GM13976 (cell line): Measurements from ENCODE around the gene RIGI.

Experiments
- DNase-seq: peaks from one replicate; pipeline ENCODE4 v3.0.0; 2012; ENCODE audit warnings: low spot score
- in situ Hi-C: fragments of 300-500 bp; cut with MboI; formaldehyde crosslinking; loops from one replicate; pipeline ENCODE4 v1.12.0; 2022; ENCODE audit warnings: low sequenced_read_pairs, mixed read lengths, inconsistent platforms; ENCODE audit not compliant: unreplicated experiment
- TF ChIP-seq, protein P1 (sequence below): IDR thresholded peaks from 2 replicates; pipeline ENCODE4 v1.5.1; 2012; ENCODE audit warnings: borderline replicate concordance, mild to moderate bottlenecking; ENCODE audit not compliant: insufficient read depth; ENCODE audit errors: extremely low read depth, missing control alignments, control extremely low read depth

Gene RIGI

DNA sequence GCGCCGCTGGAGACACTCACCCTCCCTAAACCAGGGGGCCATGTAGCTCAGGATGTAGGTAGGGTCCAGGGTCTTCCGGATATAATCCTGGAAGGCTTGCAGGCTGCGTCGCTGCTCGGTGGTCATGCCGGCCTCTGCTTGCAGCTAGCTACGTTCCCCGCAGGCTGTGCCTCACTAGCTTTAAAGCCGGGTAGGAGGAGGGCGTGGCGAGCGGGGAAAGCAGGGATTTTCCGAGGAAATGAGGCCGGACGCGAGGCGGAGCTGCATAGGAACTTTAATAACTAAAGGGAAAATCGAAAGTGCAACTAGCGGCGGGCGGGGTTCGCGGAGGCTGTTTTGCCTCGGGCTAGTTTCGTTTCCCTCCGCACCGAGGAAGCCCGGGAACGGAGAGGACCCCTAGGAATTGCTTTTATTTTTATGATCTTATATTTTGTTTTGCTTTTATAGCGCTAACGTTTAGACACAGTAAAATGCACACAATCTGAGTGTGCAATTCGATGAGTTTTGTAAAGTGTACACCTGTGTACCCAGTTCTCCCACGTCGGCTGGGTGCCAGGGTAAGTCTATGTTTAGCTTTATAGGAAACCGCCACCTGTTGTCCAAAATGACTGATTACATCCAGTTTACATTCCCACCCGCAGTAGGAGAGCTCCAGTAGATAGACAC lies at the start of gene RIGI:
RIGI (minus strand) TSS at position 156 of the 666 bp plus-strand sequence; CDS start at position 126, 30 bp downstream.
- DNase-seq: peak; percentile 50
- in situ Hi-C loops: no loop called here
- TF ChIP-seq, protein P1, sequence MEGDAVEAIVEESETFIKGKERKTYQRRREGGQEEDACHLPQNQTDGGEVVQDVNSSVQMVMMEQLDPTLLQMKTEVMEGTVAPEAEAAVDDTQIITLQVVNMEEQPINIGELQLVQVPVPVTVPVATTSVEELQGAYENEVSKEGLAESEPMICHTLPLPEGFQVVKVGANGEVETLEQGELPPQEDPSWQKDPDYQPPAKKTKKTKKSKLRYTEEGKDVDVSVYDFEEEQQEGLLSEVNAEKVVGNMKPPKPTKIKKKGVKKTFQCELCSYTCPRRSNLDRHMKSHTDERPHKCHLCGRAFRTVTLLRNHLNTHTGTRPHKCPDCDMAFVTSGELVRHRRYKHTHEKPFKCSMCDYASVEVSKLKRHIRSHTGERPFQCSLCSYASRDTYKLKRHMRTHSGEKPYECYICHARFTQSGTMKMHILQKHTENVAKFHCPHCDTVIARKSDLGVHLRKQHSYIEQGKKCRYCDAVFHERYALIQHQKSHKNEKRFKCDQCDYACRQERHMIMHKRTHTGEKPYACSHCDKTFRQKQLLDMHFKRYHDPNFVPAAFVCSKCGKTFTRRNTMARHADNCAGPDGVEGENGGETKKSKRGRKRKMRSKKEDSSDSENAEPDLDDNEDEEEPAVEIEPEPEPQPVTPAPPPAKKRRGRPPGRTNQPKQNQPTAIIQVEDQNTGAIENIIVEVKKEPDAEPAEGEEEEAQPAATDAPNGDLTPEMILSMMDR: no peak

- in situ Hi-C loops: loop anchor here (5.0 kb wide), 1 partner anchor 193 kb away; the partner anchor contains the start of gene ACO1
- TF ChIP-seq, protein P1: no peak
- DNase-seq: no peak
Measured at GRCh38 chr9:32574858-32575257, 48.9 kb upstream of the RIGI start.

- in situ Hi-C loops: no loop called here
- no peak for DNase-seq
- TF ChIP-seq, protein P1: no peak
Measured at GRCh38 chr9:32573821-32574220, 47.8 kb upstream of the RIGI start.

DNA sequence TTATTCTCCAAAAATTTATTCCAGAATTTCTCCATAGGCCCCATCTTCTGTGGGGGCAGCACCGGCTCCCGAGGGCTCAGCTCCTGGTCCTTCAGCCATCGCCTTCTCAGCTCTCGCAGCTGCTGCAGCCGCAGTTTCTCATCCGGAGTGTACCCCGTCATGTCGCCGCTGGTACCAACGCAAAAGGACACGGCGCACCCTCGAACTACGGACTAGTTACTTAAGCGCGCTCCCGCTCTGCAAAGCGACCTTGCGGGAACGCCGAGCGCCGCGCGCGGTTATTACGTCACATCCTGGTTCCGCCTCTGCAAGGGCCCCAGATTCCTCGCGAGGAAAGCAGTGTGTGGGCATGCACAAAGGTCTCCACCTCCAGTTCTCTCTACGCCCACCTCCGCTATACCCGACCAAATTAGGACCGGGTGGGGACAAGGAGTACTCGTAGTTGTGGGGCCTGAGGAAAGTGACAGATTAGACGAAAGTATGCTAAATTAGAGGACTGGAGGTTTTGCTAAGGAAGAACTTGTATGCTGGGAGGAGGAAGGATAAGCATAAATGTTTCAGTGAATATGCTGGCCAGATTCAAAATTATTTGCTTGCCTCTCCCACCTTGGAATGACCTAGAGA lies 47.0 kb upstream of the RIGI start, which contains the start of gene NDUFB6:
NDUFB6 (minus strand) TSS at position 260 of the 624 bp plus-strand sequence; CDS start at position 161, 99 bp downstream.
- in situ Hi-C loops: no loop called here
- peak; percentile 92 for DNase-seq
- TF ChIP-seq, protein P1: no peak

DNA sequence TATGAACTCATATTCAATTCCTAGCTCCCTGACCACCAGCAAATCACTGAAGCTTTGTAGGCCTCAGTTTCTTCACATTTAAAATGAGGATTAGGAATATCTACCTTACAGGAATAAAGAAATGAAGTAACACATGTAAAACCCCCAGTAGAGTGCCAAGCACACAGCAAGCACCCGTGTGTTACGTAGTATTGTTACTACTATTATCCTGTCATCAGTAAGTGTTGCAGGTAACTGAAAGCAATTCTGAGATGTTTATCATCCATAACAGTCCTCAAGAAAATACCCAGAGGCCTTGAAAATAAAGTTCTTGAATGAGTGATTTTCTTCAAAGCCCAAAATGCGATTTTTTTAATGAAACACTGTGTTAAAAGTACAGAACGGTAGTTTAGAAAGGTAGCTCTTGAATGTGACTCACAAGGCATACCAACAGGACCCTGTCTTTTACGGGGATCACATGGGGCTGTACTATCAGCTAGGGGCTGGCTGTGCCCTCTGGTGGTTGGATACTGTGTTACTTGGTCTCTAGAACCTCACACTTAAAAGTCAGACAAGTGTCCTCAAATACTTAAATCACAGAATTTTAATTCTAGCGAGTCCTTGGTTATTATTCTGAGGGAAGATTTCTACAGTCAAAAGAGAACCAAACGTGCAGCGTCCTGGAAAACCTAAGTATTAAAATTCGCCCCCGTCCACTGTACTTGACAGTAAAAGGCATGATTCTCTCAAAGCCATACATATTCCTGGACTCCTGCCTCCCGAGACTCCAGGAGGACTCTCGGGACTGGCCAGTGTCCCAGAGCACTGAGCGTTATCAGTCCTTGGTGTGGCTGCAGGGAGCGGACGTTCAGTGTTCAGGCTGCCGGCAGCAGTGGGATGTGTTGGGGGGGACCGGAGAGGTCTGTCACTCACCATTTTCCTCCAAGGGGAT lies 46.2 kb upstream of the RIGI start:
- TF ChIP-seq, protein P1: peak; percentile 60
- in situ Hi-C loops: no loop called here

GRCh38 chr9:32570262-32570661 lies 44.3 kb upstream of the RIGI start:
- no peak for DNase-seq
- in situ Hi-C loops: no loop called here
- TF ChIP-seq, protein P1: no peak

More for the DNA sequence above, 46.2 kb upstream of the RIGI start:
- peak; percentile 82 for DNase-seq
